ENCODE results near the gene KIF3B. TPM values are rescaled to one million over a fixed set of nuclear protein-coding genes. Genes with fewer than 3 reads are reported as not detected.
"Not testable (repeated sequence)": the region's sequence is repeated elsewhere in the genome, so short reads cannot be mapped to it uniquely, and the experiment has no call there.

KIF3B gene
- total RNA-seq, 1 donor from 2014 or later: 55.3 TPM

GRCh38 chr20:32380745-32381144 is 103.3 kb downstream of the KIF3B start:
- no peak overlapping the region for H3K4me3 Mint-ChIP-seq (ENCODE audit: unreplicated experiment)
- H3K27ac Mint-ChIP-seq (ENCODE audit: unreplicated experiment): no peak overlapping the region
- no peak for TF ChIP-seq CTCF (IDR thresholded peaks at IDR 0.05; ENCODE audit: partially characterized antibody, unreplicated experiment)
- H3K27me3 Mint-ChIP-seq (ENCODE audit: unreplicated experiment): no peaks in the 10 kb centered on the region
- no peak for DNase-seq
- no peaks in the 10 kb centered on the region for H3K9me3 Mint-ChIP-seq (ENCODE audit: unreplicated experiment)
- no peaks in the 10 kb centered on the region for H3K36me3 Mint-ChIP-seq (ENCODE audit: unreplicated experiment)
- peaks cover 3% of the 10 kb centered on the region for H3K4me1 Mint-ChIP-seq (ENCODE audit: low read depth, unreplicated experiment)

GRCh38 chr20:32382102-32382950 is 104.9 kb downstream of the KIF3B start:
- DNase-seq: no peak
- TF ChIP-seq CTCF (IDR thresholded peaks at IDR 0.05; ENCODE audit: partially characterized antibody, unreplicated experiment): no peak
- Mint-ChIP-seq H3K36me3 (ENCODE audit: unreplicated experiment) (no peaks in the 10 kb centered on the region), H3K27me3 (ENCODE audit: unreplicated experiment) (no peaks in the 10 kb centered on the region), H3K27ac (ENCODE audit: unreplicated experiment) (no peak overlapping the region), H3K9me3 (ENCODE audit: unreplicated experiment) (no peaks in the 10 kb centered on the region), H3K4me3 (ENCODE audit: unreplicated experiment) (no peak overlapping the region), H3K4me1 (ENCODE audit: low read depth, unreplicated experiment) (peaks cover 3% of the 10 kb centered on the region)

- not testable (repeated sequence) for H3K4me1 Mint-ChIP-seq (ENCODE audit: low read depth, unreplicated experiment); H3K36me3 Mint-ChIP-seq (ENCODE audit: unreplicated experiment); DNase-seq; H3K9me3 Mint-ChIP-seq (ENCODE audit: unreplicated experiment); H3K27me3 Mint-ChIP-seq (ENCODE audit: unreplicated experiment); H3K27ac Mint-ChIP-seq (ENCODE audit: unreplicated experiment); H3K4me3 Mint-ChIP-seq (ENCODE audit: unreplicated experiment)
Observed at GRCh38 chr20:32383441-32383840, 106.0 kb downstream of the KIF3B start.

Other genes with a start within 250 kb of the KIF3B start
- 0.78 TPM for gene HCK, start 225.4 kb upstream of the KIF3B start, total RNA-seq (ENCODE audit: unreplicated experiment)
- 106 TPM for gene TM9SF4, start 167.9 kb upstream of the KIF3B start, total RNA-seq (ENCODE audit: unreplicated experiment)
- gene PLAGL2, start 69.9 kb upstream of the KIF3B start, total RNA-seq (ENCODE audit: unreplicated experiment): 34.9 TPM
- 29.5 TPM for gene POFUT1, start 69.8 kb upstream of the KIF3B start, total RNA-seq (ENCODE audit: unreplicated experiment)
- 85.1 TPM for gene ASXL1, start 80.7 kb downstream of the KIF3B start, total RNA-seq (ENCODE audit: unreplicated experiment)